BE2C (cell line): ENCODE data around the gene TPH2.

Experiments used
- DNase-seq: peaks from one replicate; pipeline ENCODE4 v3.0.0-alpha.2; 2020
- H3K27me3 ChIP-seq: fragments of 250-450 bp; sonication (Bioruptor Pico); 2 replicates; pipeline ENCODE4 v1.5.1; 2020; ENCODE audit warnings: mild to moderate bottlenecking
- H3K36me3 ChIP-seq: fragments of 250-450 bp; sonication (Bioruptor Pico); 2 replicates; pipeline ENCODE4 v1.5.1; 2020; ENCODE audit warnings: mild to moderate bottlenecking
- H3K4me1 ChIP-seq: fragments of 250-450 bp; sonication (Bioruptor Pico); 2 replicates; pipeline ENCODE4 v1.5.1; 2020
- H3K4me3 ChIP-seq: 2 replicates; pipeline ENCODE4 v1.5.1; 2011; ENCODE audit warnings: low read depth, low read length
- H3K9me3 ChIP-seq: fragments of 250-450 bp; sonication (Bioruptor Pico); 2 replicates; pipeline ENCODE4 v1.5.1; 2020
- CTCF ChIP-seq: IDR thresholded peaks from 2 replicates; pipeline ENCODE4 v1.5.1; 2012; ENCODE audit warnings: mild to moderate bottlenecking, low read depth, low read length

The TPH2 gene

DNA sequence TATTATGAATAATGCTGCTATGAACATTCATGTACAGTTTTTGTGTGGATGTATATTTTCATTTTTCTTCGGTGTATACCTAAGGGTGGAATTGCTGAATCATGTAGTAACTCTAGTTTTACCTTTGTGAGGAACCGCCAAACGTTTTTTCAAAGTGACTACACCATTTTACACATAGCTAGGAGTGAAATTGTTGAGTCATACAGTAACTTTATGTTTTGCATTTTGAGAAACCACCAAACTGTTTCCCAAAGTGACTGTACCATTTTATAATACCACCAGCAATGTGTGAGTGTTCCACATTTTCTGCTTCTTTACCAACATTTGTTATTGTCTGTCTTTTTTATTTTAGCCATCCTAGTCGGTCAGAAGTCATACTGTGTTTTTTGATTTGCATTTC is 3.1 kb upstream of the TPH2 start:
- H3K27me3 ChIP-seq = peaks cover 21% of the 10 kb centered on the region
- DNase-seq = no peak
- H3K9me3 ChIP-seq = no peaks in the 10 kb centered on the region
- TF ChIP-seq CTCF = no peak
- H3K4me3 ChIP-seq = no peak overlapping the region
- no peaks in the 10 kb centered on the region for H3K4me1 ChIP-seq
- no peaks in the 10 kb centered on the region for H3K36me3 ChIP-seq

DNA sequence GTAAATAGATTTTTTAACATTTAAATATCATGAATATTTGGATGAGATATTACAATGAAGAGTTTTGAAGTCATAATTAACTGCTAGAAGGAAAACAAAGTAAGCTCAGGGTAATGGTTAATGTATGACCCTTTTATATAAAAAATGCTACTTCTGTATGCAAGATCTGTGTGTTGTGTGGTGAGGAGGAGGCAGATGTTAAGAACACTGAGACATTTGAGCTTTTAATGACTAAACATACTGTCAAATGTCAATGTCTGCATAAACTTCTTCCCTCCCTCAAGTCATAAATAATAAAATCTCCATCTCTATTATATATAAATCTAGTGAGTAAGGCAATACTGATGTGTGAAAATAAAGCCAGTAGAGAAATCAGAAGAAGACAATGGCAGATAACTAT is 1.4 kb downstream of the TPH2 start:
- no peak for DNase-seq
- H3K9me3 ChIP-seq = no peaks in the 10 kb centered on the region
- H3K36me3 ChIP-seq = no peaks in the 10 kb centered on the region
- TF ChIP-seq CTCF = no peak
- H3K4me1 ChIP-seq = no peaks in the 10 kb centered on the region; the same call in 1 of the 2 replicates
- no peak overlapping the region for H3K4me3 ChIP-seq
- H3K27me3 ChIP-seq = peaks cover 21% of the 10 kb centered on the region

- no peak overlapping the region for H3K4me3 ChIP-seq
- H3K27me3 ChIP-seq = peaks cover 21% of the 10 kb centered on the region
- H3K36me3 ChIP-seq = no peaks in the 10 kb centered on the region
- no peak for TF ChIP-seq CTCF
- DNase-seq = no peak
- no peaks in the 10 kb centered on the region; the same call in 1 of the 2 replicates for H3K4me1 ChIP-seq
- no peaks in the 10 kb centered on the region for H3K9me3 ChIP-seq
These were observed 2.5 kb downstream of the TPH2 start for GRCh38 chr12:71941174-71941573.

GRCh38 chr12:71942259-71942658 is 3.6 kb downstream of the TPH2 start:
- peak; percentile 13 for DNase-seq
- no peaks in the 10 kb centered on the region for H3K9me3 ChIP-seq
- no peak for TF ChIP-seq CTCF
- no peak overlapping the region for H3K4me3 ChIP-seq
- H3K4me1 ChIP-seq = no peaks in the 10 kb centered on the region; the same call in 1 of the 2 replicates
- no peaks in the 10 kb centered on the region for H3K36me3 ChIP-seq
- peaks cover 14% of the 10 kb centered on the region for H3K27me3 ChIP-seq

DNA sequence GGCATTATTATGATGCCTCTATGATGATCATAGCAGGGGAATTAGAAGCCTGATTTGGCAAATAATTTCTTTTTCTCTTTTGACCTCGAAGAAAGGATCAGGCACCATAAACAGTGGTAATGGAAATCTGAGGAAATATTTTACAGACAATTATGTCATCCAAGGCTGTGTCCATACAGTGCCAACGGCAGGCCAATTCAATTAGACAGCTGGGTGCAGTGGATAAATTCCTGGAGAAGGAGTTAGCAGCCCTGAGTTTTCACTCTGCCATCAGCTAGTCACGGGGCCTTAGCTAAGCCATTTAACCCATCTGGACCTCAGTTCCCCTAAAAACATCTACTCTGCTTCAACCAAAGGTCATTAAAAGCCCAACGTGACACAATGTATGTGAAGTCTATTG is 4.1 kb downstream of the TPH2 start:
- Histone ChIP-seq H3K36me3 (no peaks in the 10 kb centered on the region), H3K9me3 (no peaks in the 10 kb centered on the region), H3K27me3 (peaks cover 10% of the 10 kb centered on the region), H3K4me3 (no peak overlapping the region), H3K4me1 (no peaks in the 10 kb centered on the region; the same call in 1 of the 2 replicates)
- TF ChIP-seq CTCF = no peak
- DNase-seq = no peak

DNA sequence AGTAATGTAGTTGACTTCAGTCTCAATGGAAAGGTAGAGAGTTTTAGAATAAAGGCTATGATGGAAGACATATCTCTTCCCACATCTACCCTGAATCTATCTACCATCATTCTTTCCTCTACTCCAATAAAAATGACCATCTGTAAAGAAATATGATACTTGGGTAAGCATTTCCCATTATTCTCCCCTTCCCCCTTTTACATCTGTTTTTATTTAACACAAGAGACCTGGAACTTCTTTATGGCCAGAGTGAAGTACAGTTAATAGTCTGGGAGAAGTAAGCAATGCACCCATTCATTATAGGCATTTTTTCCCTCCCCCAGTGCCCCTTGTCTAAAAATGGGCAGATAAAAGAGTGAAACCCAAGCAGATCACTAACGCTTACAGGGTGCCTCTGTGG is 6.5 kb downstream of the TPH2 start:
- no peaks in the 10 kb centered on the region for H3K36me3 ChIP-seq
- no peaks in the 10 kb centered on the region; the same call in 1 of the 2 replicates for H3K4me1 ChIP-seq
- no peaks in the 10 kb centered on the region for H3K9me3 ChIP-seq
- DNase-seq = no peak
- no peaks in the 10 kb centered on the region for H3K27me3 ChIP-seq
- no peak for TF ChIP-seq CTCF
- H3K4me3 ChIP-seq = no peak overlapping the region
